MG63 (cell line): ENCODE results near the gene HNRNPUL1. TPM values are rescaled to one million over a fixed set of nuclear protein-coding genes. Genes with fewer than 3 reads are reported as not detected.
"Not testable (repeated sequence)": the region's sequence is repeated elsewhere in the genome, so short reads cannot be mapped to it uniquely, and the experiment has no call there.

ENCODE experiments used
- DNase-seq: peaks from one replicate; pipeline ENCODE4 v3.0.0-alpha.2; 2020
- H3K27me3 ChIP-seq: fragments of 250-450 bp; sonication (Bioruptor Pico); 2 replicates; pipeline ENCODE4 v1.5.1; 2020; ENCODE audit warnings: mild to moderate bottlenecking, moderate library complexity
- H3K36me3 ChIP-seq: fragments of 250-450 bp; sonication (Bioruptor Pico); 2 replicates; pipeline ENCODE4 v1.5.1; 2020; ENCODE audit warnings: mild to moderate bottlenecking, moderate library complexity
- H3K4me3 ChIP-seq: fragments of 250-450 bp; sonication (Bioruptor Pico); 2 replicates; pipeline ENCODE4 v1.5.1; 2020; ENCODE audit warnings: mild to moderate bottlenecking, moderate library complexity
- H3K9me3 ChIP-seq: fragments of 250-450 bp; sonication (Bioruptor Pico); 2 replicates; pipeline ENCODE4 v1.5.1; 2020; ENCODE audit warnings: mild to moderate bottlenecking, moderate library complexity
- total RNA-seq: library from RNA; depleted of rRNA; stranded (reverse); fragments of >200 nt; shearing (Covaris generic); gene quantifications from 2 replicates; pipeline ENCODE4 v1.2.3, GENCODE V29; 2014; ENCODE audit warnings: low replicate concordance

HNRNPUL1 gene
- total RNA-seq, 1 experiment from 2014 or later, result 151 TPM

DNA sequence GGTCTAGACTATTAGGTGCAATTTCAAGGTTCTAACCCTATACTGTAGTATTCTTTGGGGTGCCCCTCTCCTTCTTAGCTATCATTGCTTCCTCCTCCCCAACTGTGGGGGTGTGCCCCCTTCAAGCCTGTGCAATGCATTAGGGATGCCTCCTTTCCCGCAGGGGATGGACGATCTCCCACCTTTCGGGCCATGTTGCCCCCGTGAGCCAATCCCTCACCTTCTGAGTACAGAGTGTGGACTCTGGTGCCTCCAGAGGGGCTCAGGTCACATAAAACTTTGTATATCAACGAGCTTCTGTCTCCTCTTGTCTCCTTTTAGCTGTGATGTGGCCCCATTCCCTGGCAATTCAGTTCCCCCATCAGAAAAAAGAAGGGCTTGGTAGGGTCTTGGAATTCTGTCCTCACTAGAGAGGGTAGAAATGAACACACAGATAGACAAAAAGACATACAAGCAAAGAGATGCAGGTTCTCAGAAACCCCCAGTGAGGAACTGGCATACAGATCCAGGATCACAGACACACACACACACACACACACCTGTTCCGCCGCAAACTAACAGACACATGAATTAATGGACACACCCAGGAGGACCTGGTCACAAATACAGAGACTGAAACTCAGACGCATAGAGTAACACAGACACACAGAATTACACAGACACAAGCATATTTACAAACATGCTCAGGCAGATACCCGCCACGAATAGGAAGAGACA lies 2.5 kb upstream of the HNRNPUL1 start:
- peak overlapping the region; percentile 59 for H3K4me3 ChIP-seq
- DNase-seq, result no peak
- no peaks in the 10 kb centered on the region for H3K9me3 ChIP-seq
- H3K27me3 ChIP-seq, result no peaks in the 10 kb centered on the region
- peaks cover 75% of the 10 kb centered on the region for H3K36me3 ChIP-seq

DNA sequence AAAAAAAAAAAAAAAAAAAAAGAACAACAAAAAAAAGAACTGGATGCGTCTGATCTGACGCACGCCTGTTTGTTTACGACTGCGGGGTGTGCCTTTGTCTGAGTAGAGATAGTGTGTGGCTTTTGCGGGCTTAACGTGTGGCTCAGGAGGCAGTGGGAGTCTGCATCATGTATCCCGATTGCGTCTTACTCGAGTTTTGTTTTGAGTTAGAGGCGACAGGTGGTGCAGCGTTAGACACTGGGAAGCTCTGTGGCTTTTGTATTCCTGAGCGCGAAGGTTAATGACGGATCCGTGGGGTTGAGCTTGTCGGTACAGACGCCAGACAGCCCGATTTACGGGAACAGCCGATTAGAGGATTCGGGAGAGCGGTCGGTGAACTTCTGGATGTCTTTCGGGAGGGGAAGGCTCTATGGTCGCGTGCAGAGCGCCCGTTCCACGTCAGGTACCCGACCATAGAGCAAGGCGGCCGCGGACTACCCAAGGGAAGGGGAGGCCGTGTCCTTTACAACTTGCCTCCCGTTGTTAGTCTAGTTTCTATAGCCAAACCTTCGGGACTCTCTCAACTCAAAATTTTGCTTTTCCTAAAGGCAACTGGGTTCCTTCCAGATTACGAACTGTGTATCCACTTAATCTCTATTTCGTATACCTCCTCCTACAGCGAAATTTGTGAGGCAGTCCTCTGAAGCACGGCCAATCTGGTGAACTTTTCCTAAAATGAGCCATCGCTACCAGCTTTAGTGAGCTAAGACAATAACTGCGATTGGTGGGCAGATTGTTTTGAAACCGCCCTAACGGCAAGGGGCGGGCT lies 926 bp upstream of the HNRNPUL1 start:
- Histone ChIP-seq H3K27me3 (no peaks in the 10 kb centered on the region), H3K9me3 (no peaks in the 10 kb centered on the region), H3K36me3 (peaks cover 75% of the 10 kb centered on the region), H3K4me3 (peak overlapping the region; percentile 59)
- DNase-seq, result peak; percentile 72

DNA sequence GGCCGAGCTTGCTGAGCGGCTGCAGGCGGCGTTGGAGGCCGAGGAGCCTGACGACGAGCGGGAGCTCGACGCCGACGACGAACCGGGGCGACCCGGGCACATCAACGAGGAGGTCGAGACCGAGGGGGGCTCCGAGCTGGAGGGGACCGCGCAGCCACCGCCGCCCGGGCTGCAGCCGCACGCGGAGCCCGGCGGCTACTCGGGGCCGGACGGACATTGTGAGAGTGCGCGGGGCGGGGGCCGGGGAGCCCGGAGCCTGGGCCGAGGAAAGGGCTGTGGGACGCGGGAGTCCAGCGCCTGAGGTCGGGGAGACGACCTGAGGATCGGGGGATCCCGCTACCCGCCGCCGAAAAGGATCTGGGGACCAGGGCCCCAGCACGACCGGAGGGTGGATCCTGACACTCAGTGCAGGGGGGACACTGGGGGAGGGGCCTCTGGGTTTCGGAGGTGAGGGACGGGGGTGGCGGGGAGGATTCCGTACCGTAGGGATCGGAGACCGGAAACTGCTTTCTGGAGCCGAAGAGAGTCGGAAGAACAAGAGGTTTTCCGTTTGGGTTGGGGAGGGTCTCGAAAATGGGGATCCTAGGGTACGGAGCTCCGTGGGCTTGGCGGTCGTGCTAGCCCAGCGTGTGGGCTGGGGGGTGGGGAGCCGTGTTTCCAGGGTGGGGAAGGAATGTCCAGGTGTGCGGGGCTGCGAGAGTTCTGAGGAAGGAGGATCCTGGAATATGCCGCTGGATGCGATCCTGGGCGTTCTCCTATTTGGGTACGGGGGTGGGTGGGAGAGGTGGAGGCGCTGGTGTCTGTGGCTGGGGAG lies 616 bp downstream of the HNRNPUL1 start:
- H3K4me3 ChIP-seq, result peak overlapping the region; percentile 93
- peaks cover 75% of the 10 kb centered on the region for H3K36me3 ChIP-seq
- H3K27me3 ChIP-seq, result no peaks in the 10 kb centered on the region
- H3K9me3 ChIP-seq, result no peaks in the 10 kb centered on the region
- DNase-seq, result peak; percentile 68

DNA sequence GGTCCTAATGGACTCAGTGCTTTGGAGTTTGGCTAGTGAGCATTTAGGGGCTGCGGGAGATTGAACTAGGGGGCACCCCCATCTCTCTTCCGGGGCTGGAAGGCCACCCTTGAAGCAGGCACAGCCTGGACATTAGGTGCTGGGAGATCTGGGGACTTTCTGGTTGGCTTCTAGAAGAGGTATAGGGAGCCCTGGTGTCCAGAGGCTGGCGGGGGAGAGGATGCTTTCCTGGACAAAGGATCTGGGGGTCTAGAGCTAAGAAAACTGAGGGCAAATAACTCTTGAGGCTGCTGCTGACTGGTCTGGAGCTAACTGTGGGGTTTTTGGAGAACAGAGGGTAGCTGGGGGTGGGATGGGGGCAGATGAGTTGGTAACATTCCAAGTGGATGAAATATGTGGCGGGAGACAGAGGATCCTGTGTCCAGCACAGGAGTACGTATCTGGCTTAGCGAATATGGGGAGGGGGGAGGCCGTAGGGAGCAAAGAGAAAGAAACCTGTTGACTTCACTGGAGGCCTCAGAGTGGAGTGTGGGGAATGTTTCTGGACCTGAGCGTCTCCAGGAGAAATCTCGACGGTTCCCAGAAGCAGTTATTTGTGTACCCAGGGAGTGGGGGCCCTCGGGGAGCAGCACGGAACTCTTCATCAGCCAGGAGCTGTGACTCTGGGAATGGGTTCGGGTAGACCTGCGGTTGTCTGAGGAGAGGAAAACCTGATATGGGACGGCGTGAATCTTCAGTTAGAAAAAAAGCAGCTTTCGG lies 1.4 kb downstream of the HNRNPUL1 start:
- Histone ChIP-seq H3K36me3 (peaks cover 77% of the 10 kb centered on the region), H3K27me3 (no peaks in the 10 kb centered on the region)
- peak; percentile 32 for DNase-seq

DNA sequence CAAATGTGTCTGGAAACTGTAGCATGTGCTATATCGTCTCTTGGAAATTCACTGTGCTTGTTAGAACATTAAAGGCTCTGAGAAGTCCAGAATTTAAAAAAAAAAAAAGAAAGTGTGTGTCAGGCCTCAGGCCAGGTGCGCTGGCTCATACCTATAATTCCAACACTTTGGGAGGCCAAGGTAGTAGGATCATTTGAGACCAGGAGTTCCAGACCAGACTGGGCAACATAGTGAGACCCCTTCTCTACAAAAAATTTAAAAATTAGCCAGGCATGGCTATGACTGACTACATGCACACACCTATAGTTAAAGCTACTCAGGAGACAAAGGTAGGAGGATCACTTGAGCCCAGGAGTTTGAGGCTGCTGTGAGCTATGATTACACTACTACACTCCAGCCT lies 4.9 kb downstream of the HNRNPUL1 start:
- Histone ChIP-seq H3K9me3 (no peaks in the 10 kb centered on the region), H3K4me3 (no peak overlapping the region), H3K36me3 (peaks cover 96% of the 10 kb centered on the region), H3K27me3 (no peaks in the 10 kb centered on the region)
- no peak for DNase-seq

More for the DNA sequence above, 1.4 kb downstream of the HNRNPUL1 start:
- Histone ChIP-seq H3K9me3 (no peaks in the 10 kb centered on the region), H3K4me3 (peak overlapping the region; percentile 93)

DNA sequence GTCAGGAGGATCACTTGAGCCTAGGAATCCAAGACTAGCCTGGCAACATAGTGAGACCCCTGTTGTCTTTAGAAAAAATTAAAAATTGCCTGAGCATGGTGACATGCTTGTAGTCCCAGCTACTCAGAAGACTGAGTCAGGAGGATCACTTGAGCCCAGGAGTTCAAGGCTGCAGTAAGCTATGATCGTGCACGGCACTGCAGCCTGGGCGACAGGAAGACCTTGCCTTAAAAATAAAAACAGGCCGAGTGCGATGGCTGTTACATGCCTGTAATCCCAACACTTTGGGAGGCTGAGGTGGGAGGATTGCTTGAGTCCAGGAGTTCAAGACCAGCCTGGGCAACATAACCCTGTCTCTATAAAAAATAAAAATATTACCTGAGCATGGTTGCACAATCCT lies 5.4 kb downstream of the HNRNPUL1 start:
- peaks cover 98% of the 10 kb centered on the region for H3K36me3 ChIP-seq
- H3K4me3 ChIP-seq, result no peak overlapping the region
- no peaks in the 10 kb centered on the region for H3K9me3 ChIP-seq
- no peak for DNase-seq
- no peaks in the 10 kb centered on the region for H3K27me3 ChIP-seq

DNA sequence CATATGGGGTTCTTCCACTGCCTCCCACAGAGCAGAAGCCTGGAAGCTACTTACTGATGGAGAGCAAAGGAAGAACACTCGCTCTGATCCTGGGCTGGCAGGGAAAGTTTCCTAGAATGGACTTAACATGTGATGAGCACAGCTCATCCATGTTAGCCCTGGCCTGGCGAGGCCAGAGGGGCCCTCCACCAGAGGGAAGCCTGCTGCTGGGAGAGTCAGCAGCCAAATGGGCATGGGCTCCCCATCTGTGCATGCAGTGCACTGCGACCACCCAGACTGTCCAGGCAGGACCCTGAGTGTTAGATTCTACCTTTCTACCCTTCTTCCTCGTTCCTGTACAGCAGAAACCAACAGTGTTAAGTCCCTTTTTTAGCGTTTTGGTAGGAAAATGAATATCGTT lies 8.9 kb downstream of the HNRNPUL1 start:
- no peaks in the 10 kb centered on the region for H3K27me3 ChIP-seq

DNA sequence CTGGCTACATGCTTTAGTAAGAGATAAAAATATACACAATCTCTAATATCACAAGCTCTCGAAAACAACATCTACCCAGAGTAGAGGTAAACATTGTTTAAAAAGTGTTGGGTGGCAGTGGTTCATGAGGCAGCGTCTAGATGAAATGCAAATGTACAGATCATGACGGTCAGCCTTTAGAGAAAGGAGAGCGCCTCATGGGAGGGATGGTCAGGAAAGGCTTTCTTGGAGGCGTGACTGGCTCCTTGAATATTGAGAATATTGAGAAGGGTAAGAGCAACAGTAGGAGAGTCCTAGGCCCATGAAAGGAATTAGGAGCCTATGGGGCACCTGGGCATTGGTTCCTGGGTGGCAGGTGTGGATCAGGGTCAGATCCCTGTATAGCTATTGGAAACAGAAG lies 10.6 kb downstream of the HNRNPUL1 start:
- Histone ChIP-seq H3K9me3 (0 out of 2 replicates have a peak, but pooled peaks cover 2% of the 10 kb centered on the region), H3K27me3 (no peaks in the 10 kb centered on the region), H3K36me3 (peaks cover 100% of the 10 kb centered on the region), H3K4me3 (no peak overlapping the region)
- DNase-seq, result no peak

More for the DNA sequence above, 8.9 kb downstream of the HNRNPUL1 start:
- H3K9me3 ChIP-seq, result no peaks in the 10 kb centered on the region
- peaks cover 100% of the 10 kb centered on the region for H3K36me3 ChIP-seq
- no peak for DNase-seq
- no peak overlapping the region for H3K4me3 ChIP-seq

DNA sequence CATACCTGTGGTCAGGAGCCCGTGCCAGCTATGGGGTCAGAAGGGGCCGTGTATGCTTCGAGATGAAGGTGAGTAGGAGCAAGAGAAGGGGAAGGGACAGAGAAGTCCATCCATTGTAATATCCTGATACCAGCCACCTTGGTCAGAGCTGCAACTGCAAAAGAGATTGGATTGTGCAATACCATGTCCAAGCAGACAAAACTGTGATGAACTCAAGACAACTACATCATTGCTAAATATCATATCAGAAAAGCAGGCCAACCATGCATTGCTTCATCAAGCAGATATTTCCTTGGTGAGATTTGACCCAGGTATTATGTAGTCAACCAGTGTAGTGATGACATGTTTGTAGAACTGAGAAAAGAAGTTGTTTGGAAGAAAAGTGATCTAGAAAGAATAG lies 12.1 kb downstream of the HNRNPUL1 start:
- 0 out of 2 replicates have a peak, but pooled peaks cover 2% of the 10 kb centered on the region for H3K9me3 ChIP-seq
- no peaks in the 10 kb centered on the region for H3K27me3 ChIP-seq
- no peak overlapping the region for H3K4me3 ChIP-seq
- H3K36me3 ChIP-seq, result peaks cover 100% of the 10 kb centered on the region
- DNase-seq, result no peak

DNA sequence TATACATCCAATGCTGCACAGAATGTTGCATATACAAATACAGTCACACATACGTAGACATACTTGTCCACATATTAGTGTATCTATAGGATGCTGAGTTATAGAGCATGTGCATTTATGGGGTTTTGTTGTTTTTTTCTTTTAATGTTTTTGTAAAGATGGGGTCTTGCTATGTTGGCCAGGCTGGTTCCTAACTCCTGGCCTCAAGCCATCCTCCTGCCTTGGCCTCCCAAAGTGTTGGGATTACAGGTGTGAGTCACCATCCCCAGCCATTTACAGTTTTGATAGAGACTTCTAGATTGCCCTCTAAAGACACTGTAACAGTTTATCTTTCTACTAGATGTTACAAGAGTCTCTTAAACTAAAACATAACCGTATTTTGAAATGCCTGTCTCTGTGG lies 14.3 kb downstream of the HNRNPUL1 start:
- no peak for DNase-seq
- Histone ChIP-seq H3K36me3 (peaks cover 98% of the 10 kb centered on the region), H3K9me3 (0 out of 2 replicates have a peak, but pooled peaks cover 2% of the 10 kb centered on the region), H3K4me3 (no peak overlapping the region), H3K27me3 (no peaks in the 10 kb centered on the region)

DNA sequence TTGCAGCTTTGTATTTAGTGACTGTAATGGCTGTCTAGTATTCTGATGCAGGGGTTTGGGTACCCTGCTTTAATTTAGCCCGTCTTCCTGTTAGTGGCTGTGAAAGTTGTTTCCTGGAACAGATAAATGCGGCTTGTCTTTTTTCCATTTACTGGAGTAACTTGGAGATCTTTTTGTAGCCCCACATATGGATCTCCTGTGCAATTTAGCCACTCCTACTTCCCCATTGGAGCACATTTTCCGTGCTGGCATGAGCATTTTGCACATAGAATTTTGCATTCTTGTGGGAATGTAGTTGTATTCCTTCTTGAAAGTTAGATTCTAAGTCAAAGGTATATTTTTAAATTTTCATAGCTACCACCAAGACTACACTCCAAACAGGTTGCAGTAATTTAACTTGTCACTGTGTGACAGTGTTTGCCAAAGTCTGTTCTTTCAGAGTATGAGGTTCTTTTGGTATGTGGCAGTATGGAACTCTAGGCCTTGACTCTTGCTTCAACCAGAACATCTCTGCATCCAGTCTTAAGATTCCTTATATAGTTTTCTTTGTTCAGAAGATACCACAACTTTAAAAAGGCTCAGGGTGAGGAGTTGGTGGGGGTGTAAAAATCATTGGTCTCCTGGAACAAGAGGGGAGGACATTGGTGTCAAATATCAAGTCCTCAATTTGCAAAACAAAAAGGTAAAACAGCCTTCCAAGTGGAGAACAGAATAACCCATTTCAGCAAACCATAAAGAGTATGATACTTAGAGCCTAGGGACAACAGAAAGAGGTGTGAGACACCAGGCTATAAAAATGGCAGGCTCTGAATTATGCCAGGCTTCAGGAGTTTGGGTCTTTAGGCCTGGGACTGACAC lies 24.7 kb downstream of the HNRNPUL1 start:
- Histone ChIP-seq H3K4me3 (no peak overlapping the region), H3K27me3 (no peaks in the 10 kb centered on the region), H3K36me3 (peaks cover 94% of the 10 kb centered on the region), H3K9me3 (no peaks in the 10 kb centered on the region; the same call in 1 of the 2 replicates)
- DNase-seq, result no peak

DNA sequence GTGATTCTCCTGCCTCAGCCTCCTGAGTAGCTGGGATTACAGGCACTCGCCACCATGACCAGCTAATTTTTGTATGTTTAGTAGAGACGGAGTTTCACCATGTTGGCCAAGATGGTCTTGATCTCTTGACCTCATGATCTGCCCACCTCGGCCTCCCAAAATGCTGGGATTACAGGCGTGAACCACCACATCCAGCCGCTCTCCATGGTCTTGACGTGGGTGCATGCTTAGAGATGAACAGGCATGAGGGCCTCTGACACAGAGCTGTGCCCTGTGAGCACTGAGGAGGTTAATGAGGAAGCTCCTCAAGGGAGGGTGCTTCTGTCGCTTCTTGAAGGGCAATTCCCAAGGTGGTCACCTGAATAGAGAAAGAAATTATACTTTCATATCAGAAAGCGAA lies 25.6 kb downstream of the HNRNPUL1 start:
- H3K36me3 ChIP-seq, result peaks cover 94% of the 10 kb centered on the region
- not testable (repeated sequence) for H3K27me3 ChIP-seq, H3K4me3 ChIP-seq, DNase-seq, H3K9me3 ChIP-seq

DNA sequence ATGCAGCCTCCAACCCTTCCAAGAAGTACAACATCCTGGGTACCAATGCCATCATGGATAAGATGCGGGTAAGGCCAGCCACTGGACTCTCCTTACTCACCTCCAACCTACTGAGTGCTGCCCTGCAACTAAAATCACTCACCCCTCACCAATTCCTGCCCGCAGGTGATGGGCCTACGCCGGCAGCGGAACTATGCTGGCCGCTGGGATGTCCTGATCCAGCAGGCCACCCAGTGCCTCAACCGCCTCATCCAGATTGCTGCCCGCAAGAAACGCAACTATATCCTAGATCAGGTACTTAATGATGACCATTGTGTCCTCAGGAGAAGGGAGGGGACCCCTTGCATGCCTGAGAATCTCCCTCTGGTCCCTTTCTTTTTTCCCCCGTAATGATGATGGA lies 30.2 kb downstream of the HNRNPUL1 start:
- no peaks in the 10 kb centered on the region for H3K9me3 ChIP-seq
- peaks cover 99% of the 10 kb centered on the region for H3K36me3 ChIP-seq
- no peak for DNase-seq
- no peak overlapping the region for H3K4me3 ChIP-seq
- H3K27me3 ChIP-seq, result no peaks in the 10 kb centered on the region

DNA sequence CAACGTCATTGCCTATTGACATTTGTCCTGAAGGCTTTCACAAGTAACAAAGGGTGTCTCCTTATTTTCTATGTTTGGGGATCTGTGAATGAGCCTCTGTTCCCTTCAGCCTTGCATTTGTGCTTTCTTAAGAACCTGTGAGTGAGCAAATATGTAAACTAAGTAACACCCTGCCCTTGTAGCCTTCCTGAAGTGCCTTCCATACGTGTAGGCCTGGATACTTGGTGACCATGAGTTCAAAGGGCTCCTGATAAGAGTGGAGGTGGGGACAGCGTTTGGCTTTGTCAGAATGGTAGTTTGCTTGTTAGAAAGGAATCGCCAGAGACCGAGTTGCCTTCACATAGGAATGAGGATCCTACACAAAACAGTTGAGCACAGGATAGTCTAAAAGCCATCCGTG lies 31.3 kb downstream of the HNRNPUL1 start:
- H3K27me3 ChIP-seq, result no peaks in the 10 kb centered on the region
- peaks cover 100% of the 10 kb centered on the region for H3K36me3 ChIP-seq
- no peaks in the 10 kb centered on the region for H3K9me3 ChIP-seq
- no peak for DNase-seq
- no peak overlapping the region for H3K4me3 ChIP-seq

DNA sequence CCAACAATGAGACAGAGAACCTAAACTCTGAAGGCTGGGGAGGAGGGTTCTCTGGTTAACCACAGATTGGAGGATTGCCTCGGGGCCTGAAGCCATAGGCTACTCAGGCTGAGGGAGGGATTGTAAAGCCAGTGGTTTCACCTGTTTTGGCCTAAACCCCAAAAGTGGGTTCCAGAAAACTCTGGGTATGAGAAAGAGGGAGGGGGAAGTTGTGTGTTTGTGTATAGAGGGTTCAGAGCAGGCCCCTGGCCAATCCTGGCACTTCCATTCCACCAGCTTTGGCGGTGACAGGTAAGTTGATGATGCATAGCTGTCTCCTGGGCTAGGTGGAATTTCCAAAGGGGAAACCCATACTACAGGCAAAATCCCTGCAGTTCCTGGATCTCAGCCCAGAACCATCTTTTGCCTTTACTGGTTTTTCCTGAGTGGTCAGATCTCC lies 32.3 kb downstream of the HNRNPUL1 start:
- no peak for DNase-seq
- H3K4me3 ChIP-seq, result no peak overlapping the region
- H3K9me3 ChIP-seq, result no peaks in the 10 kb centered on the region
- H3K27me3 ChIP-seq, result no peaks in the 10 kb centered on the region
- H3K36me3 ChIP-seq, result peaks cover 100% of the 10 kb centered on the region
